HepG2 (cell line): ENCODE results near the gene SOSTDC1. TPM values are rescaled to one million over a fixed set of nuclear protein-coding genes. Genes with fewer than 3 reads are reported as not detected.

ENCODE experiments used
- BRD4 ChIP-seq: sonication (generic); formaldehyde crosslinking; IDR thresholded peaks from 2 replicates; pipeline ENCODE4 v1.4.0; 2020; ENCODE audit warnings: missing genetic modification reagents
- CBX1 ChIP-seq: IDR thresholded peaks from one replicate; pipeline ENCODE4 v1.6.1; 2016; ENCODE audit warnings: antibody characterized with exemption, low read depth
- EEA1 ChIP-seq: sonication (generic); formaldehyde crosslinking; IDR thresholded peaks from 2 replicates; pipeline ENCODE4 v1.5.1; 2020; ENCODE audit warnings: mild to moderate bottlenecking, missing genetic modification reagents, borderline replicate concordance
- GATAD1 ChIP-seq: IDR thresholded peaks from 2 replicates; pipeline ENCODE4 v1.6.1; 2016; ENCODE audit warnings: missing genetic modification reagents, missing compliant biosample characterization
- HNF1B ChIP-seq: sonication (generic); formaldehyde crosslinking; IDR thresholded peaks from 2 replicates; pipeline ENCODE4 v1.5.1; 2020; ENCODE audit warnings: mild to moderate bottlenecking, moderate library complexity, missing genetic modification reagents
- JUNB ChIP-seq: sonication (generic); formaldehyde crosslinking; IDR thresholded peaks from 2 replicates; pipeline ENCODE4 v1.8.0; 2022; ENCODE audit warnings: missing genetic modification reagents, mild to moderate bottlenecking, borderline replicate concordance
- KLF15 ChIP-seq: sonication (generic); formaldehyde crosslinking; IDR thresholded peaks from 2 replicates; pipeline ENCODE4 v1.8.1; 2023; ENCODE audit warnings: borderline replicate concordance, mild to moderate bottlenecking, inconsistent platforms, missing genetic modification reagents, mixed read lengths
- NAIF1 ChIP-seq: sonication (generic); formaldehyde crosslinking; IDR thresholded peaks from 2 replicates; pipeline ENCODE4 v1.5.0; 2020; ENCODE audit warnings: mild to moderate bottlenecking, missing genetic modification reagents, borderline replicate concordance
- NFYC ChIP-seq: IDR thresholded peaks from 2 replicates; pipeline ENCODE4 v1.6.1; 2016; ENCODE audit warnings: missing genetic modification reagents, missing compliant biosample characterization
- NPAS2 ChIP-seq: sonication (generic); formaldehyde crosslinking; IDR thresholded peaks from 2 replicates; pipeline ENCODE4 v1.8.0; 2022; ENCODE audit warnings: mild to moderate bottlenecking, missing genetic modification reagents, borderline replicate concordance
- NR2F2 ChIP-seq: IDR thresholded peaks from 2 replicates; pipeline ENCODE4 v1.6.1; 2012; ENCODE audit warnings: low read depth, inconsistent platforms, borderline replicate concordance
- PHF8 ChIP-seq: sonication (generic); formaldehyde crosslinking; IDR thresholded peaks from 2 replicates; pipeline ENCODE4 v1.5.0; 2020; ENCODE audit warnings: missing genetic modification reagents
- RFX1 ChIP-seq: fragments of 450-650 bp; IDR thresholded peaks from 2 replicates; pipeline ENCODE4 v1.6.1; 2017
- STAG1 ChIP-seq: sonication (generic); formaldehyde crosslinking; IDR thresholded peaks from 2 replicates; pipeline ENCODE4 v1.4.0; 2020; ENCODE audit warnings: missing genetic modification reagents
- TFE3 ChIP-seq: IDR thresholded peaks from 2 replicates; pipeline ENCODE4 v1.6.1; 2016
- TOPORS ChIP-seq: sonication (generic); formaldehyde crosslinking; IDR thresholded peaks from 2 replicates; pipeline ENCODE4 v1.8.0; 2023; ENCODE audit warnings: mild to moderate bottlenecking, missing genetic modification reagents
- XRCC5 ChIP-seq: fragments of 200-400 bp; formaldehyde crosslinking; optimal IDR thresholded peaks from 2 replicates; pipeline ENCODE3; 2017; ENCODE audit warnings: mild to moderate bottlenecking, low read length
- ZBTB3 ChIP-seq: sonication (generic); formaldehyde crosslinking; IDR thresholded peaks from 2 replicates; pipeline ENCODE4 v1.4.0; 2020; ENCODE audit warnings: low read depth, mild to moderate bottlenecking, moderate library complexity, missing genetic modification reagents, borderline replicate concordance
- ZNF329 ChIP-seq: sonication (generic); formaldehyde crosslinking; IDR thresholded peaks from 2 replicates; pipeline ENCODE4 v1.9.0; 2021; ENCODE audit warnings: low read depth, mild to moderate bottlenecking, missing genetic modification reagents
- ZNF431 ChIP-seq: sonication (generic); formaldehyde crosslinking; IDR thresholded peaks from 2 replicates; pipeline ENCODE4 v1.9.0; 2022; ENCODE audit warnings: missing genetic modification reagents, low read depth, mild to moderate bottlenecking, borderline replicate concordance
- ZNF432 ChIP-seq: sonication (generic); formaldehyde crosslinking; IDR thresholded peaks from 2 replicates; pipeline ENCODE4 v1.5.0; 2020; ENCODE audit warnings: missing genetic modification reagents, mild to moderate bottlenecking, borderline replicate concordance
- ZNF552 ChIP-seq: sonication (generic); formaldehyde crosslinking; IDR thresholded peaks from 2 replicates; pipeline ENCODE4 v1.9.0; 2022; ENCODE audit warnings: missing genetic modification reagents, mild to moderate bottlenecking, borderline replicate concordance
- ZNF670 ChIP-seq: sonication (generic); formaldehyde crosslinking; IDR thresholded peaks from 2 replicates; pipeline ENCODE4 v1.8.0; 2022; ENCODE audit warnings: mild to moderate bottlenecking, missing genetic modification reagents, borderline replicate concordance
- ZNF790 ChIP-seq: sonication (generic); formaldehyde crosslinking; IDR thresholded peaks from 2 replicates; pipeline ENCODE4 v1.8.0; 2022; ENCODE audit warnings: missing genetic modification reagents, mild to moderate bottlenecking, borderline replicate concordance
- polyA plus RNA-seq, 8 experiments: library from polyadenylated mRNA; depleted of rRNA in 3 of 8; stranded (reverse) in 7 of 8; unstranded in 1 of 8; fragments of >200 nt; fragmentation: Illumina TruSeq in 4 of 8; extraction: Trizol in 4 of 8; gene quantifications; 2 replicates each; pipeline versions ENCODE4 v1.2.1 to v1.2.3, GENCODE V29; 2011 to 2016; ENCODE audit warnings: low read depth in 4 of 8, missing spikeins in 1 of 8, mixed read lengths in 1 of 8; ENCODE audit not compliant: insufficient read depth in 1 of 8
- total RNA-seq, 5 experiments: library from RNA; depleted of rRNA; stranded (reverse); fragments of >200 nt; fragmentation: Illumina TruSeq; extraction: Trizol; gene quantifications; 2 replicates each; pipeline ENCODE4 v1.2.3, GENCODE V29; 2016; ENCODE audit warnings: low read depth in 1 of 5
- TF ChIP-seq, protein P1 (sequence below): sonication (generic); formaldehyde crosslinking; IDR thresholded peaks from 2 replicates; pipeline ENCODE4 v1.9.0; 2021; ENCODE audit warnings: missing genetic modification reagents, borderline replicate concordance

Gene SOSTDC1
- total and polyA plus RNA-seq, 2 of the 13 experiments (the other 11 are each of a cell fraction or from before 2014, with no cell fraction given): not detected

GRCh38 chr7:16420649-16421332, 44.7 kb downstream of the SOSTDC1 start (continued):
- TF ChIP-seq ZNF329 (0 out of 2 replicates have a peak, but pooled peaks have one; percentile 66), NPAS2 (no peak), KLF15 (CRISPR knock-in tag) (no peak), ZNF790 (0 out of 2 replicates have a peak, but pooled peaks have one; percentile 69), EEA1 (CRISPR knock-in tag) (peak; percentile 29; the same call in 1 of the 2 replicates), ZNF432 (CRISPR knock-in tag) (no peak), ZNF552 (CRISPR knock-in tag) (no peak), GATAD1 (peak; percentile 48), ZBTB3 (CRISPR knock-in tag) (no peak), XRCC5 (peak; percentile 47), PHF8 (peak; percentile 80), NR2F2 (no peak), RFX1 (no peak), CBX1 (no peak), HNF1B (CRISPR knock-in tag) (peak; percentile 77), NAIF1 (CRISPR knock-in tag) (no peak), TOPORS (CRISPR knock-in tag) (no peak), TFE3 (CRISPR knock-in tag) (no peak), JUNB (CRISPR knock-in tag) (no peak), NFYC (CRISPR knock-in tag) (no peak), BRD4 (peak; percentile 48; the same call in 1 of the 2 replicates), STAG1 (CRISPR knock-in tag) (no peak), ZNF431 (peak; percentile 53; the same call in 1 of the 2 replicates), ZNF670 (0 out of 2 replicates have a peak, but pooled peaks have one; percentile 16)
- TF ChIP-seq, protein P1, sequence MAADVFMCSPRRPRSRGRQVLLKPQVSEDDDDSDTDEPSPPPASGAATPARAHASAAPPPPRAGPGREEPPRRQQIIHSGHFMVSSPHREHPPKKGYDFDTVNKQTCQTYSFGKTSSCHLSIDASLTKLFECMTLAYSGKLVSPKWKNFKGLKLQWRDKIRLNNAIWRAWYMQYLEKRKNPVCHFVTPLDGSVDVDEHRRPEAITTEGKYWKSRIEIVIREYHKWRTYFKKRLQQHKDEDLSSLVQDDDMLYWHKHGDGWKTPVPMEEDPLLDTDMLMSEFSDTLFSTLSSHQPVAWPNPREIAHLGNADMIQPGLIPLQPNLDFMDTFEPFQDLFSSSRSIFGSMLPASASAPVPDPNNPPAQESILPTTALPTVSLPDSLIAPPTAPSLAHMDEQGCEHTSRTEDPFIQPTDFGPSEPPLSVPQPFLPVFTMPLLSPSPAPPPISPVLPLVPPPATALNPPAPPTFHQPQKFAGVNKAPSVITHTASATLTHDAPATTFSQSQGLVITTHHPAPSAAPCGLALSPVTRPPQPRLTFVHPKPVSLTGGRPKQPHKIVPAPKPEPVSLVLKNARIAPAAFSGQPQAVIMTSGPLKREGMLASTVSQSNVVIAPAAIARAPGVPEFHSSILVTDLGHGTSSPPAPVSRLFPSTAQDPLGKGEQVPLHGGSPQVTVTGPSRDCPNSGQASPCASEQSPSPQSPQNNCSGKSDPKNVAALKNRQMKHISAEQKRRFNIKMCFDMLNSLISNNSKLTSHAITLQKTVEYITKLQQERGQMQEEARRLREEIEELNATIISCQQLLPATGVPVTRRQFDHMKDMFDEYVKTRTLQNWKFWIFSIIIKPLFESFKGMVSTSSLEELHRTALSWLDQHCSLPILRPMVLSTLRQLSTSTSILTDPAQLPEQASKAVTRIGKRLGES (CRISPR knock-in tag): no peak
